ENCODE results near the gene STT3B.
"Not testable (repeated sequence)": the region's sequence is repeated elsewhere in the genome, so short reads cannot be mapped to it uniquely, and the experiment has no call there.

Gene STT3B

GRCh38 chr3:31600431-31600830 is 67.7 kb downstream of the STT3B start:
- DNase-seq (ENCODE audit: low read depth): no peak

DNA sequence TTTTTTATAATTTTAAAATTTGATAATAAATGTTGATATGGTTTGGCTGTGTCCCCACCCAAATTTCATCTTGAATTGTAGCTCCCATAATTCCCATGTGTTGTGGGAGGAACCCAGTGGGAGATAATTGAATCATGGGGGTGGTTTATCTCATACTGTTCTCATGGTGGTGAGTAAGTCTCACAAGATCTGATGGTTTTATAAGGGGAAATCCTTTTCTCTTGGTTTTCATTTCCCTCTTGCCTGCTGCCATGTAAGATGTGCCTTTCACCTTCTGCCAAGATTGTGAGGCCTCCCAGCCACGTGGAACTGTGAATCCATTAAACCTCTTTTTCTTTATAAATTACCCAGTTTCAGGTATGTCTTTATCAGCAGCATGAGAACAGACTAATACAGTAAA is 72.6 kb downstream of the STT3B start:
- not testable (repeated sequence) for DNase-seq (ENCODE audit: low read depth)

GRCh38 chr3:31606453-31606852 is 73.7 kb downstream of the STT3B start:
- DNase-seq (ENCODE audit: low read depth): no peak

DNA sequence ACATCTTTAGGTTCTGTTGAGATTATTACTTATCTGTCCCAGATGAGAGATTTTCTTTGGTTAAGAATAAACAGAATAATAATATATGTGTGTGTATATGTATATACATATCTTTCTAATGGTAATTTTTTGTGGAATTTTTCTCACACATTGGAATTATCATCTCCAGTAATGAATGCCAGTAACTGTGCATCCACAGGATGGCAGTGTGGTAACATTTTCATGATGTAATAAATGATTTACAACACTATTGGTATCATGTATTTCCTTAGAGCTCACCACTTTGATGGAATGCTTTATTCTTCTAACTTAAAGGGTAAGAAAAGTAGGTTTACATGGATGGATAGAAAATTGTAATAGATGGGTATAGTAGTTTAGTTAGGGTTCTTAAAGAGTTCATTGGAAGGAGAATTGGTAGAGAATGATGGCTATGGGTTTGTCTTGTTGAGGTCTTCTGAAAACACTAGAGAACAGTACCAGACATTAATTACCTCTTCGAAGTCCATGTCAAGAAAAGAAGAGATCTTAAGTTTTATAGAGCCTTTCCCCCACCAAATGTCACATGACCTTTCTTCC is 78.1 kb downstream of the STT3B start:
- DNase-seq (ENCODE audit: low read depth): peak; percentile 59

DNA sequence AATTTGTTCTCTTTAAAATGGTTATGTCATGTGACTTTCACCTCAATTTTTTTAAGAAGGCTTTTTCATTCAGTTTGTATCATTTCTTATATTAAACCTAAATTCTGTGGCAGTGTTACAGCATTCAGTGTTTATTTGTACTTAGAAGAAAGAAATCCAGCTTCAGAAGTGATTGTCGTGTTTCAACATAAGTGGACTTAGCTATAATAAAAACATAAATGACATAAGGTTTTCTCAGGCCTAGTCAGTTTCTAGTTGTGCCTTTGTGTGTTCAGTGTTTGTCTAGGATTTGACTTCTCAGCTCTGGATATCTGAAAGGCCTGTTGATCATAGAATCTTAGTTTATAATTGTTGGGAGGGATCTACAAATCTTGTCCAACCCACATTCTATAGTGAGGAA is 80.5 kb downstream of the STT3B start:
- no peak for DNase-seq (ENCODE audit: low read depth)

- no peak for DNase-seq (ENCODE audit: low read depth)
These were observed 80.9 kb downstream of the STT3B start for GRCh38 chr3:31613654-31614053.

DNA sequence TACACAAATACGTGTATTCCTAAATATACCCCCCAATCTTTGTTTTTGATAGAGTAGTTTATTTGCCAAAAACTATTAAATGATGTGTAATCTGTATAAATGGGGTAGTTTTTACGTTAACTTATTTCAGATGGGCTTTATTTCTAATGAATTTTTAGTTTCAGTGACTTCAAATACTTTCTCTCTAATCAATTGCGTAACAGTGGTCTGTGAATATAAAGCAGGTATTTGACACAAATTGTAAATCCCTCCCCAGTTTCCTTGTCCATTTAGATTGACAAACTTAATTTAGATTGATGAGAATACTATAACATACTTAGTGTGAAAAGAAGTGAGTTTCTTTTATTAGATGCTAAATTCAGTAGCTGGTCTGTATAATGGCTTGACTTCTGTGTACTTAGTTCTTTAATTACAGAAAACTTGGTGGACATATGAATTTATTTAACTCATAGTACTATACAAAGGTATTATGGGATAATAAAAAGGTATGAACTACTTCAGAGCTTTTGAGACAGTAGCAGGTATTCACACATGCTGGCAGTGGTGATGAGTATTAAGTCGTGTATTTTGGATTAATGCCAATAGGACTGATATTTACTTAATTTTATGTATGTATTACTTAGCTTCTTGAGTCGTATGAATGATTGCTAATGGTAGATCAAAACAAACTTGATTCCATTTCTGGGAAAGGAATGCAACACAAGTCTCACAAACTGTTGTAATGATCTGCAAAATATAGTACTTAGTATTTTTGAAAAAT is 81.6 kb downstream of the STT3B start:
- DNase-seq (ENCODE audit: low read depth): peak; percentile 7

- DNase-seq (ENCODE audit: low read depth): no peak
These were observed 82.5 kb downstream of the STT3B start for GRCh38 chr3:31615071-31615875.

GRCh38 chr3:31616711-31617110 is 84.0 kb downstream of the STT3B start:
- no peak for DNase-seq (ENCODE audit: low read depth)

GRCh38 chr3:31620656-31621055 is 87.9 kb downstream of the STT3B start:
- DNase-seq (ENCODE audit: low read depth): no peak

DNA sequence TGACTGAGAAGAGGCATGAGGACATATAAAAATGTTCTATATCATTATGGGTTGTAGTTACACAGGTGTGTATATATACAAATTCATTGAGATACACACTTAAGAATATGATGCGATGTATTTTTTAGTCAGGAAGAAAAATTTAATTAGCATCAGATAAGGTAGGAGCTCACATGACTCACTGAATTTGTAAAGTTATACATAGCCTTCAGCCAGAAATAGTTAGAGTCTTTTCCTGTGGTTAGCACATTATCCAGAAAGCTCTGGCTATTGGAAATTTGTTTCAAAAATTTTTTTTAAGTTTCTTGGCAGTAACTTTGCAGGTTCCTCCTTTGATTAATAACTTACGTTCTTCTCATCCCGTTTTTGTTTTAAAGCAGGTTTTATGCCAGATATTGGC is 88.6 kb downstream of the STT3B start:
- peak; percentile 48 for DNase-seq (ENCODE audit: low read depth)

DNA sequence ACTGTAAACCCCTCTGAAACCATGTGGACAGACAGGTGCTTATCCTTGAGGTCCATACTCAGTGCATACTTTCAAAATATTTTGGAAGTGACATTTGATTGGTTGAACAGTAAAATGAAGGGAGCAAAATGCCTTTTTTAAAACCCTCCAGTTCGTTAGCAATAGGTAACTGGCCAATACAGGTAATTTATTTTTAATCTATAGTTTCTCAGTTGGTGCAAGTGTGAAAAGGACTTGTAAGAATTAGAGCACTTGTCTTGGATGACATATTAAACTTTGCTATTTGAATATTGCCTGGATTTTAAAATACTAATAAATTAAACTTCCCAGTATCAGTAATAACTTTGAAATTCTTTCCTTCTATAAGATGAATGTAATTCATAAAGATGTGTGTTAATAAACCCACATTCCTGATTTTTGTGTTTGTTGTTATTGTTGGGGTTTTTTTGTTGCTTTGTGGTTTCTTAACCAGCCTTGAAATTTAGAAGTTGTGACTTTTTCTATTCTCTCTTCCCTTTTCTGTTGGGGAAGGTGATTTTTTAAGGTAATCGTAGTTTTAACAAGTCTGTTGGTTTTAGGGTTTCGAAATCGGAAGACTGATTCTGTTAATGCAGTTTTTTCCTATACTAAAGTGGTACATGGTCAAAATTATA is 90.0 kb downstream of the STT3B start:
- no peak for DNase-seq (ENCODE audit: low read depth)

DNA sequence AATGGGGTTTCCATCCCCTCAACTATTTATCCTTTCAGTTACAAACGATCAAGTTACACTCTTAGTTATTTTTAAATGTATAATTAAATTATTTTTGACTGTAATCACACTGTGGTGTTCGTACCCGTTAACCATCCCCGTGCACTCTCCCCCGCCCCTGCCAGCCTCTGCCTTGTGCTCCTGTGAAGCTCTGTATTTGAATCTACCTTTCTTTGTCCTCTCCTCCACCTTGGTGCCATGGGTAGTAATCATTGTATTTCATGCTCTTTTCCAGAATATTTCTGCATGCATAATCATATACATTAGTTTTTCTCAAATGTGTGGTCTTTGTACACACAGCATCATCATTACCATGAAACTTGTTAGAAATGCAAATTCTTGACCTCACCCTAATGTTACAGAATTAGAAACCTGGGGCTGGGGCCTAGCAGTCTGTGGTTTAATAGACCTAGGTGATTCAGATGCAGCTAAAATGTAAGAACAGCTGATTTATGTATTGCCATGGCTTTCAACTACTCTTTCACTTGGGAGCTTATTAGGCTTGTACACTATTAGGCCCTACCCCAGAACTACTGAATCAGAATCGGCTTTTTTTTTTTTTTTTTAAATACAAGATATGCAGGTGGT is 91.5 kb downstream of the STT3B start:
- DNase-seq (ENCODE audit: low read depth): no peak

GRCh38 chr3:31625358-31625757 is 92.6 kb downstream of the STT3B start:
- DNase-seq (ENCODE audit: low read depth): no peak

- no peak for DNase-seq (ENCODE audit: low read depth)
These were observed 96.3 kb downstream of the STT3B start for GRCh38 chr3:31629054-31629453.

- DNase-seq (ENCODE audit: low read depth): peak; percentile 97
These were observed 101.8 kb downstream of the STT3B start for GRCh38 chr3:31634476-31634875.

DNA sequence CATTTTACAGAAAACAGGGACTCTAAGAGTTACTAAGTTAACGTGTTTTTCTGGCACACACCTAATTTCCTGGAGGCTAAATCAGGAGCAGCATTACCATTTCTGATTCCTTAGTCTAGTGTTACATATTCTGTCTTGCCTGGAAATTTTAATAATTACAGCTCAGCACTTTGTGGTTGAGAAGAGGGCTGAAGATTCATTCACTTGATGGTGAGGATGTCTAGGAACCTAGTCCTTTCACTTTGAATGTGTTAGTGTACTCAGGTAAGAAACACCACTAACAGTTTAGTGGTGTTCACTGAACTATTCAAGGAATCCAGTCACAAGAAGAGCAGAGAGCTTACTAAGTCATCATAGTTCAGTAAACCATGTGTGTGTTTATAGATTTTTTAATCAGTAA is 102.8 kb downstream of the STT3B start:
- DNase-seq (ENCODE audit: low read depth): peak; percentile 20

- peak; percentile 4 for DNase-seq (ENCODE audit: low read depth)
These were observed 103.3 kb downstream of the STT3B start for GRCh38 chr3:31636049-31636448.

DNA sequence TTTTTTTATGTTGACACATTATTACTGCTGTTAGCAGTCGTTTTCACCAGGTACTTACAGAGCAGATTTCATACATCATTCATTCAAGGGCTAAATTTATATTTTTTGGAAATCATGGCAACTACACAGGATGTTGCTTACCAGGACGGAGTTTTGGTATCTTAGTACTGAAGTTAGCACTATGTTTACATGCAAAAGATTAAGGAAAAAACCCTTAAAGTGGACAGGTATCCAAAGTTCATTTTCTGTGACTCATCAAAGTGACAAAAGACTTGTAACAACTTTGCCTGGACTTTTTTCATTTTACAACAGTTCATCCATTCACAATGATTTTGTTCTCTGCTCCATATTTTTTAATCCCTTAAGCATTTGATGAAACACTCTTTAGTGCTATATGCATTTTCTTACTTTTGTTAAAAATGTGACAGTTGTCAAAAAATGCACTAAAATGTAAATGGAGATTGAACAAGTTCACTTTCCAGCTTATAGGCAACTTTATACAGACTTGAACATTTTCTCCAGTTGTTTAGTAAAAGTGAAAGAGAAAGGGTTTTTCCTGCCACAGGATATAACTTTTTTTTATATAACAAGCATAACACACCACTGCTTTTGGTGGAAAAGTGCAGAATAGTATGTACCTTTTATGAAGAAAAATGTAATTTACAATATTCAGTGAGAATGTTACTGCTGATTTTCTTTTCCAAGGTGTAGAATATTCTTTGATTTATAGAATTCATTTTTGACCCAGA is 104.1 kb downstream of the STT3B start:
- no peak for DNase-seq (ENCODE audit: low read depth)

DNA sequence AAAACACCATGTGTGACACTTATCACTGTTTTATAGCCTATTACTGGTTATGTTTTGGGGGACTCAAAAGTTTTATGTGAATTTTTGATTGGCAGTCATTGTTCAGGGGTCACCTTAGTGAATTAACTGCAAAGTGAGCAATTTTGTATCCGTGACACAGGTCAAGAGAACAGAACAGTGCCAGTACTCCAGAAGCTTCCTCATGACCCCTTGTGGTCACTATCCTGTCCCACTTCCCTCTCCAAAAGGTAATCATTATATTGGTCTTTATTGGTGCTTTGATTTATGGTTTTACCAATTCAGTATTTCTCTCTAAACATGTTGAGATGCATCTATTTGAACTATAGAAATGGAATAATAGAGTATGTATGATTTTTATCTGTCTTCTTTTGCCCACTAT is 107.1 kb downstream of the STT3B start:
- DNase-seq (ENCODE audit: low read depth): no peak

GRCh38 chr3:31645256-31645655 is 112.5 kb downstream of the STT3B start:
- no peak for DNase-seq (ENCODE audit: low read depth)
